HL-60 (cell line): ENCODE measurements around the gene MINDY3.
A peak's percentile ranks its signal among the peaks of the same experiment; 100 is the strongest.

Experiments used
- DNase-seq, 2 experiments: peaks; one replicate each; pipeline ENCODE4 v3.0.0-alpha.2; 2010 to 2020; ENCODE audit warnings: low read depth in 1 of 2, low spot score in 1 of 2
- H3K27ac ChIP-seq: fragments of 250-450 bp; sonication (Bioruptor Pico); replicated peaks from 2 replicates; pipeline ENCODE4 v1.5.1; 2020; ENCODE audit warnings: mild to moderate bottlenecking, moderate library complexity
- H3K27me3 ChIP-seq: fragments of 250-450 bp; sonication (Bioruptor Pico); 2 replicates; pipeline ENCODE4 v1.5.1; 2021; ENCODE audit warnings: mild to moderate bottlenecking, moderate library complexity; ENCODE audit not compliant: insufficient read depth, poor library complexity, severe bottlenecking
- H3K4me3 ChIP-seq: replicated peaks from 2 replicates; pipeline ENCODE4 v1.5.1; 2011; ENCODE audit warnings: mild to moderate bottlenecking, control low read depth, low read length; ENCODE audit not compliant: insufficient read depth
- GABPA ChIP-seq: IDR thresholded peaks from 2 replicates; pipeline ENCODE4 v1.6.1; 2012; ENCODE audit warnings: low read depth
- POLR2AphosphoS5 ChIP-seq: IDR thresholded peaks from 2 replicates; pipeline ENCODE4 v1.6.1; 2012; ENCODE audit warnings: low read depth
- REST ChIP-seq: IDR thresholded peaks from 2 replicates; pipeline ENCODE4 v1.6.1; 2012; ENCODE audit warnings: low read depth; ENCODE audit not compliant: insufficient replicate concordance
- SPI1 ChIP-seq: IDR thresholded peaks from 2 replicates; pipeline ENCODE4 v1.6.1; 2012; ENCODE audit warnings: low read depth, mild to moderate bottlenecking, borderline replicate concordance
- TF ChIP-seq, protein P1 (sequence below): IDR thresholded peaks from one replicate; pipeline ENCODE4 v1.5.1; 2011; ENCODE audit warnings: low read length, control low read depth, inconsistent platforms; ENCODE audit not compliant: insufficient read depth

Gene MINDY3

DNA sequence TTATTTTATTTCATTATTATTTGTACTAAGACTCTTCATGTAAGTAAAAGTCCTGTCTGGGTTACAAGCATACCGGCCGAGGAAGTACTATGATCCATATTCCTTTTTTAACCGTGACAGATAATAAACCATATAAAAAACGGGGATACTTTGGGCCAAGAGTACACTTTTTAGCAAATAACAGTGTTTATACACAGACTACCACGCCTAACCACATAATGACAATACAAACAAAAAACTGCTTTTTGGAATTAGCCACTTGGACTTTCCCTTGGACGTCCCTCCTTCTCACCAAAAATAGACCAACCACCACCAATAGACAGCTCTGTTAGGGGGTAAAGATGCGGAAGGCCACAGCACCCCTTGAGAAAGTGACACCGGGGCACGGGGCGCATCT is 800 bp downstream of the MINDY3 start:
- TF ChIP-seq, protein P1, sequence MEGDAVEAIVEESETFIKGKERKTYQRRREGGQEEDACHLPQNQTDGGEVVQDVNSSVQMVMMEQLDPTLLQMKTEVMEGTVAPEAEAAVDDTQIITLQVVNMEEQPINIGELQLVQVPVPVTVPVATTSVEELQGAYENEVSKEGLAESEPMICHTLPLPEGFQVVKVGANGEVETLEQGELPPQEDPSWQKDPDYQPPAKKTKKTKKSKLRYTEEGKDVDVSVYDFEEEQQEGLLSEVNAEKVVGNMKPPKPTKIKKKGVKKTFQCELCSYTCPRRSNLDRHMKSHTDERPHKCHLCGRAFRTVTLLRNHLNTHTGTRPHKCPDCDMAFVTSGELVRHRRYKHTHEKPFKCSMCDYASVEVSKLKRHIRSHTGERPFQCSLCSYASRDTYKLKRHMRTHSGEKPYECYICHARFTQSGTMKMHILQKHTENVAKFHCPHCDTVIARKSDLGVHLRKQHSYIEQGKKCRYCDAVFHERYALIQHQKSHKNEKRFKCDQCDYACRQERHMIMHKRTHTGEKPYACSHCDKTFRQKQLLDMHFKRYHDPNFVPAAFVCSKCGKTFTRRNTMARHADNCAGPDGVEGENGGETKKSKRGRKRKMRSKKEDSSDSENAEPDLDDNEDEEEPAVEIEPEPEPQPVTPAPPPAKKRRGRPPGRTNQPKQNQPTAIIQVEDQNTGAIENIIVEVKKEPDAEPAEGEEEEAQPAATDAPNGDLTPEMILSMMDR = no peak
- TF ChIP-seq POLR2AphosphoS5 = no peak
- TF ChIP-seq SPI1 = no peak
- no peak for TF ChIP-seq REST
- no peak for TF ChIP-seq GABPA
- H3K4me3 ChIP-seq = peak overlapping the region; percentile 79
- no peaks in the 10 kb centered on the region for H3K27me3 ChIP-seq
- no peak overlapping the region for H3K27ac ChIP-seq
- DNase-seq = no peak

GRCh38 chr10:15858861-15859281 is 1.4 kb downstream of the MINDY3 start:
- no peak for DNase-seq
- no peak for TF ChIP-seq REST
- TF ChIP-seq, protein P1 = no peak
- no peak for TF ChIP-seq SPI1
- TF ChIP-seq GABPA = no peak
- Histone ChIP-seq H3K27me3 (no peaks in the 10 kb centered on the region), H3K27ac (no peak overlapping the region), H3K4me3 (peak overlapping the region; percentile 79)

DNA sequence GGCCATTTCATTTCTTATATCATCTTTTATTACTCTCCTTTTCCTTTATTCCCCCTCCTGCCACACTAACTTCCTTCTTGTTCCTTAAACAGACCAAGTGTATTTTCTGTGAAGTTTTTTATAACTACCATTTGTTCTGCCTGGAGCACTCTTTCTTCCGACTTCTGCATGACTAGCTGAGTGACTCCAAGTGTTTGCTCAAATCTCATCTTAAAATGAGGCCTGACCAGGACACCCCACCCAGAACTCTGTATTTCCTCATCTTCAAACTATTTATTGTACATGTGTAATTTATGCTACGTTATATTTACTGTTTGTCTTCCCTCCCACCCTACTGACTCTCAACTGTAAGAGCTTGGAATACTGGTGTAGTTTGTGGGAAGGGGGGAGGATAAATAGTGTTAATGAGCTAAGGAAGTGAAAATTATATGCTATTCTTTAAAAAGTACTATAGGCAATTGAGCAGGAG is 3.2 kb downstream of the MINDY3 start:
- TF ChIP-seq SPI1 = no peak
- TF ChIP-seq POLR2AphosphoS5 = no peak
- TF ChIP-seq, protein P1 = no peak
- no peak for TF ChIP-seq GABPA
- no peak for TF ChIP-seq REST
- no peak overlapping the region for H3K27ac ChIP-seq
- DNase-seq = no peak
- no peak overlapping the region for H3K4me3 ChIP-seq
- no peaks in the 10 kb centered on the region for H3K27me3 ChIP-seq
